Stomach (tissue), 4 donors: ENCODE measurements around the gene GDF15.

Source experiments
- POLR2A ChIP-seq, 4 donors: fragments of 450-650 bp; IDR thresholded peaks; one replicate each; pipeline ENCODE4 v1.6.1; 2016; ENCODE audit warnings: antibody characterized with exemption in 4 of 4, control low read depth in 2 of 4, mild to moderate bottlenecking in 1 of 4, moderate library complexity in 1 of 4
- TF ChIP-seq, protein P1 (sequence below), 7 experiments: fragments of 450-650 bp in 4 of 7; fragments of 200-600 bp in 3 of 7; sonication (generic) in 3 of 7; IDR thresholded peaks; one replicate each; pipeline ENCODE4 v1.5.1; 2016 to 2019; ENCODE audit warnings: antibody characterized with exemption in 7 of 7, control low read depth in 2 of 7, mild to moderate bottlenecking in 1 of 7

DNA sequence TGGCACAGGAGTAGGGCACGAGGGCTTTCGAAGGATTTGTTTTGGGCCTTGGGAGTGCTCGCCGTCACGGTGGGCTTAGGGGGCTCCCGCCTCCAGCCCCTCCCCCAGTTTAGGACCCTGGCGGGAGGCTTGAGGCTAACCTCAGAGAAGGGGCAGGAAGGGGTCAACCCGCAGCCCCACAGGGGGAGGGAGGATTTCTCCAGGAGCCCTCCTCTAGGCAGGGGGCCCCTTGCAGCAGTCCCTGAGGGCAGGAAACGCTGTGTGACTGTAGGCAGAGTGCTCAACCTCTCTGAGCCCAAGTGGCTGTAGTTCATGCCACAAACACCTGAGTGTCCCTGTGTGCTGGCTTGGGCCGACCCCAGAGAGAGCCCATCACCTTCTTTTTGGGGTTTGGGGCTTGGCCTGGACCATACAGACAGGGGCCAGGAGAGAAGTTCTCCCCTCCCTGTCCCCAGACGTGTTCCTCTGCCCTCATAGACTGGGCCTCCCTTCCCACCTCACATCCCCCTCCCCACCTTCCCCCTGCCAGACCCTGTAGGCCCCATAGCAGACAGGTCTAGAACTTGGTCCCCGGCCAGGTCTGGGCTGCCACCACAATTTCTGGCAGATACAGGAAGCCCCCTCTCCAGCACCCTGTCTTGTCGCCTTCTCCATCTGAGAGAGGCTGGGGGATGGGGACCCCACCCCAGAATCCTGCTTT lies 43.9 kb downstream of the GDF15 start:
- no peak for TF ChIP-seq POLR2A (IDR thresholded peaks at IDR 0.05)
- TF ChIP-seq, protein P1, sequence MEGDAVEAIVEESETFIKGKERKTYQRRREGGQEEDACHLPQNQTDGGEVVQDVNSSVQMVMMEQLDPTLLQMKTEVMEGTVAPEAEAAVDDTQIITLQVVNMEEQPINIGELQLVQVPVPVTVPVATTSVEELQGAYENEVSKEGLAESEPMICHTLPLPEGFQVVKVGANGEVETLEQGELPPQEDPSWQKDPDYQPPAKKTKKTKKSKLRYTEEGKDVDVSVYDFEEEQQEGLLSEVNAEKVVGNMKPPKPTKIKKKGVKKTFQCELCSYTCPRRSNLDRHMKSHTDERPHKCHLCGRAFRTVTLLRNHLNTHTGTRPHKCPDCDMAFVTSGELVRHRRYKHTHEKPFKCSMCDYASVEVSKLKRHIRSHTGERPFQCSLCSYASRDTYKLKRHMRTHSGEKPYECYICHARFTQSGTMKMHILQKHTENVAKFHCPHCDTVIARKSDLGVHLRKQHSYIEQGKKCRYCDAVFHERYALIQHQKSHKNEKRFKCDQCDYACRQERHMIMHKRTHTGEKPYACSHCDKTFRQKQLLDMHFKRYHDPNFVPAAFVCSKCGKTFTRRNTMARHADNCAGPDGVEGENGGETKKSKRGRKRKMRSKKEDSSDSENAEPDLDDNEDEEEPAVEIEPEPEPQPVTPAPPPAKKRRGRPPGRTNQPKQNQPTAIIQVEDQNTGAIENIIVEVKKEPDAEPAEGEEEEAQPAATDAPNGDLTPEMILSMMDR (IDR thresholded peaks at IDR 0.05), result no peak
